HEK293T (cell line): ENCODE results near the gene TRABD2B.

Source experiments
- CTCF ChIA-PET: fragments of 350-600 bp; formaldehyde crosslinking; extraction: SDS; loops from one replicate; lab custom pipeline; 2021; ENCODE audit warnings: antibody characterized with exemption, inconsistent platforms; lab: Yijun Ruan, JAX
- POLR2A ChIA-PET: fragments of 350-600 bp; formaldehyde crosslinking; extraction: SDS; loops from one replicate; lab custom pipeline; 2020; ENCODE audit warnings: antibody characterized with exemption, inconsistent platforms; lab: Yijun Ruan, JAX
- DNase-seq: peaks from one replicate; pipeline ENCODE4 v3.0.0; 2012; ENCODE audit warnings: mixed read lengths; ENCODE audit errors: extremely low spot score
- ARNT ChIP-seq: fragments of 450-650 bp; IDR thresholded peaks from 2 replicates; pipeline ENCODE4 v1.6.1; 2017; ENCODE audit warnings: mild to moderate bottlenecking
- BHLHE40 ChIP-seq: fragments of 450-650 bp; IDR thresholded peaks from 2 replicates; pipeline ENCODE4 v1.6.1; 2016; ENCODE audit warnings: mild to moderate bottlenecking, moderate library complexity, borderline replicate concordance
- CTBP1 ChIP-seq: fragments of 450-650 bp; IDR thresholded peaks from 2 replicates; pipeline ENCODE4 v1.6.1; 2016; ENCODE audit warnings: borderline replicate concordance
- ELF4 ChIP-seq: fragments of 450-650 bp; IDR thresholded peaks from 2 replicates; pipeline ENCODE4 v1.6.1; 2017; ENCODE audit warnings: antibody characterized with exemption
- FOXA1 ChIP-seq: fragments of 450-650 bp; IDR thresholded peaks from 2 replicates; pipeline ENCODE4 v1.6.1; 2016; ENCODE audit warnings: mild to moderate bottlenecking
- FOXK2 ChIP-seq: fragments of 450-650 bp; IDR thresholded peaks from 2 replicates; pipeline ENCODE4 v1.6.1; 2016; ENCODE audit warnings: mild to moderate bottlenecking
- FOXM1 ChIP-seq: fragments of 450-650 bp; IDR thresholded peaks from 2 replicates; pipeline ENCODE4 v1.6.1; 2017; ENCODE audit warnings: mild to moderate bottlenecking, borderline replicate concordance
- HDGF ChIP-seq: fragments of 450-650 bp; IDR thresholded peaks from 2 replicates; pipeline ENCODE4 v1.6.1; 2017; ENCODE audit warnings: antibody characterized with exemption, borderline replicate concordance
- L3MBTL2 ChIP-seq: fragments of 450-650 bp; conservative IDR thresholded peaks from 2 replicates; pipeline ENCODE4 v1.6.1; 2016; ENCODE audit warnings: mild to moderate bottlenecking
- LEF1 ChIP-seq: fragments of 450-650 bp; IDR thresholded peaks from 2 replicates; pipeline ENCODE4 v1.6.1; 2017; ENCODE audit warnings: mild to moderate bottlenecking, borderline replicate concordance
- NFRKB ChIP-seq: fragments of 450-650 bp; IDR thresholded peaks from 2 replicates; pipeline ENCODE4 v1.6.1; 2016; ENCODE audit warnings: mild to moderate bottlenecking, moderate library complexity
- PKNOX1 ChIP-seq: fragments of 450-650 bp; IDR thresholded peaks from 2 replicates; pipeline ENCODE4 v1.6.1; 2016
- SP1 ChIP-seq: fragments of 450-650 bp; IDR thresholded peaks from 2 replicates; pipeline ENCODE4 v1.6.1; 2017
- SUZ12 ChIP-seq: fragments of 450-650 bp; IDR thresholded peaks from 2 replicates; pipeline ENCODE4 v1.6.1; 2016; ENCODE audit warnings: mild to moderate bottlenecking
- TARDBP ChIP-seq: fragments of 450-650 bp; IDR thresholded peaks from 2 replicates; pipeline ENCODE4 v1.6.1; 2016
- ZNF384 ChIP-seq: fragments of 450-650 bp; IDR thresholded peaks from 2 replicates; pipeline ENCODE4 v1.6.1; 2016

Gene TRABD2B

GRCh38 chr1:48025076-48025475, 27.9 kb upstream of the TRABD2B start:
- DNase-seq: no peak
- CTCF ChIA-PET: interaction anchor here (0.8 kb wide), 1 partner anchor 11 kb away, joined by 4 read pairs; no protein-coding TSS in a partner anchor
- POLR2A ChIA-PET: no interaction called here
- TF ChIP-seq ARNT (no peak), TARDBP (no peak), ZNF384 (no peak), FOXK2 (no peak), FOXA1 (no peak), CTBP1 (no peak), SP1 (no peak), ELF4 (no peak), FOXM1 (no peak)

GRCh38 chr1:48023488-48023887, 26.3 kb upstream of the TRABD2B start:
- POLR2A ChIA-PET: no interaction called here
- CTCF ChIA-PET: interaction anchor here (0.6 kb wide), 1 partner anchor 18 kb away, joined by 3 read pairs; no protein-coding TSS in a partner anchor
- no peak for DNase-seq
- TF ChIP-seq ARNT (no peak), TARDBP (no peak), CTBP1 (no peak)

GRCh38 chr1:48022306-48022705, 25.1 kb upstream of the TRABD2B start:
- ChIA-PET POLR2A (no interaction called here), CTCF (no interaction called here)
- TF ChIP-seq LEF1: no peak
- no peak for TF ChIP-seq FOXM1
- no peak for TF ChIP-seq SP1
- TF ChIP-seq ZNF384: no peak
- TF ChIP-seq FOXA1: no peak
- no peak for TF ChIP-seq ARNT
- no peak for TF ChIP-seq PKNOX1
- no peak for TF ChIP-seq HDGF
- TF ChIP-seq BHLHE40: no peak
- TF ChIP-seq L3MBTL2: no peak
- TF ChIP-seq TARDBP: no peak
- TF ChIP-seq ELF4: no peak
- no peak for TF ChIP-seq SUZ12
- no peak for TF ChIP-seq NFRKB
- no peak for TF ChIP-seq CTBP1
- TF ChIP-seq FOXK2: no peak
- no peak for DNase-seq

GRCh38 chr1:48021792-48022191, 24.6 kb upstream of the TRABD2B start:
- no peak for DNase-seq
- ChIA-PET POLR2A (no interaction called here), CTCF (no interaction called here)

GRCh38 chr1:48019714-48020315, 22.6 kb upstream of the TRABD2B start:
- ChIA-PET POLR2A (no interaction called here), CTCF (interaction anchor here (0.9 kb wide), 1 partner anchor 276 kb away, joined by 3 read pairs; no protein-coding TSS in a partner anchor)
- TF ChIP-seq CTBP1: no peak
- 0 out of 2 replicates have a peak, but pooled peaks have one; percentile 13 for TF ChIP-seq PKNOX1
- DNase-seq: no peak

More at GRCh38 chr1:48021792-48022191, 24.6 kb upstream of the TRABD2B start:
- TF ChIP-seq SP1 (no peak), PKNOX1 (no peak), ZNF384 (no peak), LEF1 (no peak), CTBP1 (no peak), FOXK2 (no peak), FOXM1 (no peak), HDGF (no peak), L3MBTL2 (no peak), FOXA1 (no peak), NFRKB (no peak), BHLHE40 (no peak)

GRCh38 chr1:48018799-48019198, 21.6 kb upstream of the TRABD2B start:
- POLR2A ChIA-PET: no interaction called here
- DNase-seq: no peak
- CTCF ChIA-PET: interaction anchor here (1.1 to 1.2 kb wide), 2 partner anchors 10 to 43 kb away, joined by 3 read pairs; no protein-coding TSS in a partner anchor
- TF ChIP-seq FOXA1 (no peak), LEF1 (no peak), TARDBP (no peak), FOXK2 (no peak), FOXM1 (no peak), PKNOX1 (no peak), HDGF (no peak), NFRKB (no peak), BHLHE40 (no peak), L3MBTL2 (no peak), ELF4 (no peak)
